ENCODE measurements around the gene KCNQ2.

KCNQ2 gene

DNA sequence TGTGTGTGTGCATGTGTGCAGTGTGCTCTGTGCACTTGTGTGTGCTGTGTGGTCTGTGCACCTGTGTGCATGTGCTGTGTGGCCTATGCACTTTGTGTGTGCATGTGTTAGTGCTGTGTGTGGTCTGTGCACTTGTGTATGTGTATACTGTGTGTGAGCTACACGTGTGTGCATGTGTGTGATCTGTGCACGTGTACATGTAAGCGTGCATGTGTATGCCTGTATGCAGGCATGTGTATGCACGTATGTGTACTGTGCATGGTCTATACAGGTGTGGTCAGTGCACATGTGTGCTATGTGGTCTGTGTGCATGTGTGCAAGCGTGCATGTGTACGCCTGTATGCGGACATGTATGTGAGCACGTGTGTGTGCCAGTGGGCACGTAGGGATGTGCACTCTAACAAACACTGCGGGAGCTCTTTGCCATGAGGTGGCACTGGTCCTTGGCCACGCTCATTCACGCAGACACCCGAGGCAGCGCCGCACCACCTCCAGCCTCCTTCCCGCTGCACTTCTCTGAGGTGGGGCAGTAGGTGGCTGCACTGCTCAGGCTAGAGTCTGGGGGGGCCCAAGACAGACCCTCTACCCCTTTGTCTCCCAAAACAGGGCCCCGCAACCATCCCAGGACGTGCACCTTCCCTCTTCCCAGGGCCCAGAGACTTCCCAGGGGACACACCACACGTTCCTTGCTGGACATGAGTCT lies 68.9 kb downstream of the KCNQ2 start:
- no peaks in the 10 kb centered on the region for H3K27me3 ChIP-seq (ENCODE audit: insufficient read depth, low read length)
- H3K4me1 ChIP-seq (ENCODE audit: insufficient read depth, low read length): no peaks in the 10 kb centered on the region
- H3K36me3 ChIP-seq (ENCODE audit: insufficient read depth, low read length): no peaks in the 10 kb centered on the region
- no peak overlapping the region for H3K4me3 ChIP-seq (ENCODE audit: low read length)
- no peak overlapping the region for H2AFZ ChIP-seq (ENCODE audit: low read depth, low read length)
- no peaks in the 10 kb centered on the region for H3K9me3 ChIP-seq (ENCODE audit: low read length)

DNA sequence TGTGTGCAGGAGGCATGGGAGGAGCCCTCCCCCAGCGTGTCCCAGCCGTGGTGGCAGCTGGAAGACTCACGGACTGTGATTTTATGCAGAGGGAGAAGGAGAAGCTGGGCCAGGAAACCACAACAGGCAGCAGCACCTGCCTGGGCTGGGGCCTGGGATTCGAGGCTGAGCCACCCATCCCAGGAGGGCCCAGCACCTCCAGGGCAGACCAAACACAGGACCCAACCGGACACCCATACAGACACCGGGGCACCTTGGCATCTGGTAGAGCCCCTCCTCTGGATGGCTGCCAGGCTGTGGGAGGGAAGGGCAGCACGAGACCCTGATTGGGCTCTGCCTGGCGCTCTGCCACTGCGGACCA lies 69.6 kb downstream of the KCNQ2 start:
- H3K27me3 ChIP-seq (ENCODE audit: insufficient read depth, low read length): no peaks in the 10 kb centered on the region

DNA sequence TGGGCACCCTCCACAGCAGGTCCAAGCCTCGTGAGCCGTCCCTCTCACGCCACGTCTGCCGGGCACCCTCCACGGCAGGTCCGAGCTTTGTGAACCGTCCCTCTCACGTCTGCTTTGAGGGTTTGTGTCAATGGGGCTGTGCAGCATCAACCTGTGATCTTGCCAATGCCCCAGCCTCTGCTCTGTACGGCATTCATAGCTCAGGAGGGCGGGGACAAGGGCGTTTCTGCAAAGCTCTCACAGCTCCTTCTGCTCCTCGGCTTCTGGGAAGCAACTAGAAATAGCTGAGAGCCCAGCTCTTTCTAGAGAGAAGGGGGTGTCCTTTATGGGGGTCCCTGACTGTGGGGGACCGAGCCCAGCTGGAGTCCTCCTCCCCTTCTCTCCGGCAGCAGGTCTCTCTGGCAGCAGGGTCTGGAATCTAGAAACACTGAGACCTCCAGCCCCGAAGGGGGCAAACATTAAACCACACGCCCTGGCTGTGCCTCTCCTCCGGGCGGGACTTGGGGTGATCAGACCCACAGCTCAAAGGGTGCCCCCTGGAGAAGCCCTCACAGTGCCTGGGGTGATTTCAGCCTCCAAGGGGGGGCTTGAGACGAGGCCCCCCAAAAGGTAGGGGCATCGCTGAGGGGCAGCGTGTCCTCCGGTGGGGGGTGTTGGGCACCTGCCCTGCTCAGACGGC lies 70.1 kb downstream of the KCNQ2 start:
- H3K9me3 ChIP-seq (ENCODE audit: low read length): no peaks in the 10 kb centered on the region
- H3K27me3 ChIP-seq (ENCODE audit: insufficient read depth, low read length): no peaks in the 10 kb centered on the region
- H2AFZ ChIP-seq (ENCODE audit: low read depth, low read length): no peak overlapping the region
- H3K36me3 ChIP-seq (ENCODE audit: insufficient read depth, low read length): no peaks in the 10 kb centered on the region
- H3K4me3 ChIP-seq (ENCODE audit: low read length): no peak overlapping the region
- H3K4me1 ChIP-seq (ENCODE audit: insufficient read depth, low read length): no peaks in the 10 kb centered on the region

More for the DNA sequence above, 69.6 kb downstream of the KCNQ2 start:
- no peaks in the 10 kb centered on the region for H3K36me3 ChIP-seq (ENCODE audit: insufficient read depth, low read length)
- no peak overlapping the region for H3K4me3 ChIP-seq (ENCODE audit: low read length)
- H2AFZ ChIP-seq (ENCODE audit: low read depth, low read length): no peak overlapping the region
- H3K9me3 ChIP-seq (ENCODE audit: low read length): no peaks in the 10 kb centered on the region
- no peaks in the 10 kb centered on the region for H3K4me1 ChIP-seq (ENCODE audit: insufficient read depth, low read length)

DNA sequence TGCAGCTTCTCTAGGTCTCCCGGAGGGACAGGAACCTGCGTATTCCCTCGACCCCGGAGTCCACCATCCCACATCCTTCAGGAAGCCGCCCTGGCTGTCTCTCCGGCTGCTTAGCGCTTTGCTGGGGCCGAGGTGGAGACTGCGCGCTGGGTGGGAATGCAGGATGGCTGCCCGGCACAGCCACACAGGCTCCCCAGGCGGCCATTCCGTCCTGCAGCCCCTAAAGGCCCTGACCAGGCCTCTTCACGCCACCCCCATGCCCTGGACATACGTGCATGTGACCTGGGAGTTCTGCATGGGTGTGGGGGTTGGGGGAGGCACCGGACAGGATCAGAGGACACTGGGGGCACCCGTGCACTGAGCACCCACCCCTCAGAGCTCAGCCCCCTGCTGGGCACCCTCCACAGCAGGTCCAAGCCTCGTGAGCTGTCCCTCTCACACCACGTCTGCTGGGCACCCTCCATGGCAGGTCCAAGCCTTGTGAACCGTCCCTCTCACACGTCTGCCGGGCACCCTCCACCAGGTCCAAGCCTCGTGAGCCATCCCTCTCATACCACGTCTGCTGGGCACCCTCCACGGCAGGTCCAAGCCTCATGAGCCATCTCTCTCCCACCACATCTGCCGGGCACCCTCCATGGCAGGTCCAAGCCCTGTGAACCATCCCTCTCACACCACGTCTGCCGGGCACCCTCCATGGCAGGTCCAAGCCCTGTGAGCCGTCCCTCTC lies 70.9 kb downstream of the KCNQ2 start:
- no peaks in the 10 kb centered on the region for H3K27me3 ChIP-seq (ENCODE audit: insufficient read depth, low read length)
- no peaks in the 10 kb centered on the region for H3K4me1 ChIP-seq (ENCODE audit: insufficient read depth, low read length)
- no peak overlapping the region for H3K4me3 ChIP-seq (ENCODE audit: low read length)
- H2AFZ ChIP-seq (ENCODE audit: low read depth, low read length): no peak overlapping the region
- no peaks in the 10 kb centered on the region for H3K9me3 ChIP-seq (ENCODE audit: low read length)
- no peaks in the 10 kb centered on the region for H3K36me3 ChIP-seq (ENCODE audit: insufficient read depth, low read length)

DNA sequence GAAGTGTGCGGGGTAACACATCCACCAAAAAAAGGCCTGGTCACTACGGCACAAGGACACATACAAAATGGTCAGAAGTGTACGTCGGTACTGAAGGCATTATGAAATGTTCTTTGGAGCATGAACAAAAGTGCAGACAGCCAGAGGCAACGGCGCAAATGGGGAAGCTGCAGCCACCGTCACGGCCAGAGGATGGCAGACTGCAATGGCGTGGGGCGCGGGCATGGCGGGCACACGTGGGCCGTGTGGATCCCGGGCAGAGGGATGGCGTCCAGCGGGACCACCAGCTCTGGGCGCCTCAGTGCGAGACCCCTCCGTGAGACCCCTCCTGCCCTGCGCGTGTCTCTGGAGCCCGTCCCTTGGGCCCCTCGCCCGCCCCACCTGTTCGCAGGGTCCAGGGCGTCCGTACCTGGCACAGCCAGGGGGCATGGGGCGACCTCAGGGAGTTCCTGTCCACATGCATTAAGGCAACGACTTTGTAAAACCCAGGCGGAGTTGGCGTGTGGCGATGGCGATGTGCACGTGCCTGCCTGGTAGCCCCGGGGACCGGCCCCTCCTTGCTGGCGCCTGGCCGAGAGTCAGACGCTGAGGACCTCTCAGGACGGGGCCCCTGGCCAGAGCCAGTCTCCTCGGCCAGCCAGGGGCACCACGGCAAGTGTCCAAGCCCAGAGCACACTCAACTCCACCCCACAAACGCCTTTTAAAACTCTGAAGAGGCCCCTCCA lies 71.8 kb downstream of the KCNQ2 start:
- Histone ChIP-seq H3K27me3 (ENCODE audit: insufficient read depth, low read length) (no peaks in the 10 kb centered on the region), H2AFZ (ENCODE audit: low read depth, low read length) (no peak overlapping the region), H3K36me3 (ENCODE audit: insufficient read depth, low read length) (no peaks in the 10 kb centered on the region), H3K4me1 (ENCODE audit: insufficient read depth, low read length) (no peaks in the 10 kb centered on the region), H3K9me3 (ENCODE audit: low read length) (no peaks in the 10 kb centered on the region), H3K4me3 (ENCODE audit: low read length) (no peak overlapping the region)

DNA sequence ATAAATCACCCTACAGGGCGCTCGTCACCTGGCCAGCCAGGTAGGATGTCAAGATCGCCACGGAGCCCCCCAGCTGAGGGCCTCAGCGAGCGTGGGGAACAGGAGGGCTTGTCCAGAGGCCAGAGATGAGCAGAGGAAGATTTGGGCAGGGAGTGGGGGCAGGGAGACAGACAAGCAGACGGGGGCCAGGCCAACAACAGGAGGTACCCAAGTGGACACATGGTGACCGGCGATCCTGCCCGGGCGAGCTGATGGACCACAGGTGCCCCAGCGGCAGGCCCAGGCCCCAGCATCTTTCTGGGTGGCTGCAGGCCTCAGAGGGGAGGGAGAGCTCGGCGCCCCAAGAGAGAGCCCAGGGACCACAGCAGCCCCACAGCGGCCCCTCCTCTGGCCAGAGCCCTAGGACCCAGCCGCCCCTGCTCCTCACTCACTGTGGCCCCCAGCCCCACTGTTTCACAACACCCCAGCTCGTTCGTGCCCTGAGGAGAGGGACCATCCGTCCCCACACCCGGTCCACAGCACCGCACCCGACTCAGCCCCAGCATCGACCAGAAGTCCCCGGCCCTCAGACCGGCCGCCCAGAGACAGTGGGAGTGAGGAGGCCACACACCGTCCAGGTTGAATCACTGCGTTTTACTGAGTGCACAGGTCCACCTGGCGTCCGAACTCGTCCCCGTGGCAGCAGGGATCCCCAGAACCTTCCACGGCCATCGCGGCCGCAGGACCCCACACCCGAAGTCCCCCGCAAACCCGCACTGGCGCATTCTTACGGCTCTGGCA lies 72.7 kb downstream of the KCNQ2 start:
- Histone ChIP-seq H2AFZ (ENCODE audit: low read depth, low read length) (no peak overlapping the region), H3K27me3 (ENCODE audit: insufficient read depth, low read length) (no peaks in the 10 kb centered on the region), H3K4me1 (ENCODE audit: insufficient read depth, low read length) (peaks cover 3% of the 10 kb centered on the region), H3K9me3 (ENCODE audit: low read length) (no peaks in the 10 kb centered on the region), H3K36me3 (ENCODE audit: insufficient read depth, low read length) (no peaks in the 10 kb centered on the region), H3K4me3 (ENCODE audit: low read length) (no peak overlapping the region)

DNA sequence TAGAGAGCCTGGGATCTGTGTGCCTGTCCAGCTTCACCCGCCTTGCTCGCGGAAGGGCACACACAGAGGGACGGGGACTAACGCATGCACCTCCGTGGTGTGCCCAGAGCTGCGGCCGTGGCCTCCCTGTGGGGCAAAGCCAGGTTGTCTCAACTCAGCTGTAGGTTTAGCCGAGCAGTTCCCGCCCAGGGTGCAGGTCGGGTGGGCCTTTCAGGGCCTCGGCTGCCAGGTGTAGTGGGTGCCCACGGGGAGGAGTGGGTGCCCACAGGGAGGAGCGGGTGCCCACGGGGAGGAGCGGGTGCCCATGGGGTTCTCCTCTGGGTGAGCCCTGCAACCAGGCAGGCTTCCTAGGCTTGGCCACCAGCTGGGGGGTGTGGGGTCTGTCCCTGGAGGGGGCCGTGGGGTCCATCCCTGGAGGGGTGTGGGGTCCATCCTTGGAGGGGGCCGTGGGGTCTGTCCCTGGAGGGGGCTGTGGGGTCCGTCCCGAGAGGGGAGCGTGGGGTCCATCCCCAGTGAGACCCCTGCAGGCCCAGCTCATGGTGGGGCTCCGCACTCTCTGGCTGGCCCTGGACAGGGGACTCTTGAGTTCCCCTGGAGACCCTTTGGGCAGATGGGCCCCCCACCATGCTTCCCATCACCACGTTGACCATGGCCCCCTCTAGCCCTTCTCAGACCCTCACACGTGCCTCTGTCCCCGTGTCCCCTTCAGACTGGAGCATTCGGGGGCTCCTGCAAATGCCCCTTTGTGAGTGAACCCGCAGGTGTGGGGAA lies 73.5 kb downstream of the KCNQ2 start:
- no peak overlapping the region for H2AFZ ChIP-seq (ENCODE audit: low read depth, low read length)
- H3K36me3 ChIP-seq (ENCODE audit: insufficient read depth, low read length): no peaks in the 10 kb centered on the region
- H3K4me1 ChIP-seq (ENCODE audit: insufficient read depth, low read length): peaks cover 11% of the 10 kb centered on the region
- H3K27me3 ChIP-seq (ENCODE audit: insufficient read depth, low read length): no peaks in the 10 kb centered on the region
- H3K4me3 ChIP-seq (ENCODE audit: low read length): no peak overlapping the region
- no peaks in the 10 kb centered on the region for H3K9me3 ChIP-seq (ENCODE audit: low read length)

DNA sequence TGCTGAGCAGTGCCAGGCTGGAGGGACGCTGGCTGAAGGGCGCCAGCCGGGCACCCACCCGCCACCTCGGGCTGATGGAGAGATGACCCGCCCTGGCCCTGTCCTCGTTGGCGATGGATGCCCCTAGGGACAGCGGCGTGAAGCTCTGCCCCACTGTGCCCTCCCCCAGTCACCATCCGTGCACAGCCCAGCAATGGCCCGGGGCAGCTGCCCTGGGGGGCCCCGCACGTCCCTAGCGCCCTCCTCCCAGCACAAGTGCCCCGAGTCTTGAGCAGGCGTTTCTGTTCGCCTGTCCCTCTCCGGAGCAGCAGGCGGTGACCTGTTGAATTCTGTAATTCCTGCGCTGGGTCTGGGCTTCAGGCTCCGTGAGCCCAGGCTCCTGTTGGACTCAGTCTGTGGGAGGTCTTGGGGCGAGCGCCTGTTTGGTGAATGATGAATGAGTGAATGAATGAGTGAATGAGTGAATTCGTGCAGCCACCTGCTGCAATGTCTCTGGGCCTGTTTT lies 74.5 kb downstream of the KCNQ2 start:
- Histone ChIP-seq H3K9me3 (ENCODE audit: low read length) (no peaks in the 10 kb centered on the region), H3K4me1 (ENCODE audit: insufficient read depth, low read length) (peaks cover 16% of the 10 kb centered on the region), H2AFZ (ENCODE audit: low read depth, low read length) (no peak overlapping the region), H3K36me3 (ENCODE audit: insufficient read depth, low read length) (no peaks in the 10 kb centered on the region), H3K27me3 (ENCODE audit: insufficient read depth, low read length) (no peaks in the 10 kb centered on the region), H3K4me3 (ENCODE audit: low read length) (no peak overlapping the region)

DNA sequence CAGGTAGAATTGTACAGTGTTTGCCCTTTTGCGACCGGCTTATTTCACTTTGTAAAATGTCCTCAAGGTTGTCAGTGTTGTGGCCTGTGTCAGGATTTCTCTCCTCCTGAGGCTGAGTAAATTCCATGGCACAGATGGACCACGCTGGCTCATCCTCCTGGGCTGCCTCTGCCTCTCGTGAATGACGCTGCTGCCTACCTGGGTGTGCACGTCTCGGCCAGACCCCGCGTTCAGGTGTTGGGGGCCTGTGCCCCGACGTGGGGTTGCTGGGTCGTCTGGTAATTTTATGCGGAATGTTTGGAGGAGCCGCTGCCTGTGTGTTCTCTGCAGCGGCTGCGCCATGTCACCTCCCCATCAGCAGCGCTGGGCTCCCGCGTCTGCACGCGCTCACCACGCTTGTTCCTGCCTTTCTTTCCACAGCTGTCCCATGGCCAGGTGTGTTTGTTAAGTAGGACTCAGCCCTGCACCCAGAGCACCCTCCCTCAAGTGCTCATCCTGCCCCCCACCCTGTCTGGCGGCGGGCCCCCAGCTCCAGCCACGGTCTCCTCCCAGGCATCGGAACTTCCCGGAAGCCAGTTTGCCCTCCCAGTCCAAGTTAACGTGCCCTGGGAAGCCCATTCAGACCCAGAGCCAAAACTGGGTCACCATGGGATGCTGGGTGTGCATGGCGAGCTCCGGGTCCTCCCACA lies 75.2 kb downstream of the KCNQ2 start:
- H3K4me1 ChIP-seq (ENCODE audit: insufficient read depth, low read length): peaks cover 19% of the 10 kb centered on the region
- no peak overlapping the region for H3K4me3 ChIP-seq (ENCODE audit: low read length)
- H3K36me3 ChIP-seq (ENCODE audit: insufficient read depth, low read length): no peaks in the 10 kb centered on the region
- H3K9me3 ChIP-seq (ENCODE audit: low read length): no peaks in the 10 kb centered on the region
- no peaks in the 10 kb centered on the region for H3K27me3 ChIP-seq (ENCODE audit: insufficient read depth, low read length)
- no peak overlapping the region for H2AFZ ChIP-seq (ENCODE audit: low read depth, low read length)

DNA sequence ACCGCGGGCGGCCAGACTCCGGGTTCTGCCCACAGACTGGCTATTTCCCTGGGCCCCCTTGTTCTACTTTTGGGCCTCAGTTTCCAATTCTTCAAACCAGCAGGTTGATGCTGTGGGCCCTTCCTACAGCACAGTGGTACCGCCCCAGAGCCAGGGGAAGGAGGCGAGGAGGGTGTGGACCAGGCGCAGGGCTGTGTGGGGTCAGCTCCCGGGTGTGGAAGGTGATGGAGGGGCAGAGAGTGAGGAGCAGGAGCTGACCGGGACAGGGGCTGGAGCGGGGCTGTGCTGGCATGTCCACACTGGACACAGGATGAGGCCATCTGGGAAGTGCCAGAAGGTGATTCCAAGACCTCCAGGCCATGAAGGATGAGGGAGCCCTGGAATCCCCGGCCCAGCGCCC lies 76.2 kb downstream of the KCNQ2 start:
- no peaks in the 10 kb centered on the region for H3K27me3 ChIP-seq (ENCODE audit: insufficient read depth, low read length)

DNA sequence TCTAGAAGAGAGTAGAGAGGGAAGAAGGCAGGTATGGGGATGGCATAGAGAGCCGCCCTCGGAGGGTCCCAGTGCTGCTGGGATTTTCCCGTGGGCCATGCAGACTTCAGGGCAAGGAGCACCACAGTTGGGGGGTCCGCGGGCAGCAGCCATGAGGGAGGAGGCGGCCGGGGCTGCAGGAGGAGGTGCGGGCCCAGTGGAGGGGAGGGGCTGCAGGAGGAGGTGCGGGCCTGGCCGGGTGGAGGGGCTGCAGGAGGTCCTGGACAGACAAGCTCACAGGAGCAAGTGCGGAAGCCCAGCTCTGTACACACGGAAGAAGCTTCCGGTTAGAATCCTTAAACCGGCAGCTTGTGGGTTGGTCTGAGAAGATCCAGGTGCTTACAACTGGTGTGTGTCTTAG lies 76.7 kb downstream of the KCNQ2 start:
- H3K36me3 ChIP-seq (ENCODE audit: insufficient read depth, low read length): no peaks in the 10 kb centered on the region
- H2AFZ ChIP-seq (ENCODE audit: low read depth, low read length): no peak overlapping the region
- no peaks in the 10 kb centered on the region for H3K27me3 ChIP-seq (ENCODE audit: insufficient read depth, low read length)
- H3K4me3 ChIP-seq (ENCODE audit: low read length): no peak overlapping the region
- H3K4me1 ChIP-seq (ENCODE audit: insufficient read depth, low read length): peaks cover 19% of the 10 kb centered on the region
- peaks cover 3% of the 10 kb centered on the region for H3K9me3 ChIP-seq (ENCODE audit: low read length)

More for the DNA sequence above, 76.2 kb downstream of the KCNQ2 start:
- Histone ChIP-seq H2AFZ (ENCODE audit: low read depth, low read length) (no peak overlapping the region), H3K4me3 (ENCODE audit: low read length) (no peak overlapping the region), H3K36me3 (ENCODE audit: insufficient read depth, low read length) (no peaks in the 10 kb centered on the region), H3K9me3 (ENCODE audit: low read length) (peaks cover 3% of the 10 kb centered on the region), H3K4me1 (ENCODE audit: insufficient read depth, low read length) (peaks cover 19% of the 10 kb centered on the region)
